Stimulated activated CD4-positive, alpha-beta T cell treated with anti-CD3 and anti-CD28 coated beads, Interleukin-15, amount 100 ng/mL, for 1 hour (primary cell): ENCODE measurements around the gene PLCD1.
"Not testable (repeated sequence)": the region's sequence is repeated elsewhere in the genome, so short reads cannot be mapped to it uniquely, and the experiment has no call there.

ENCODE experiments used
- DNase-seq, 2 donors: peaks; one replicate each; pipeline ENCODE4 v3.0.0-alpha.2; 2020; ENCODE audit warnings: low read depth in 1 of 2, low spot score in 1 of 2

Gene PLCD1

GRCh38 chr3:38029400-38030125 lies at the start of gene PLCD1:
PLCD1 (minus strand) TSS chr3:38029642; CDS start chr3:38029539, 103 bp downstream.
- DNase-seq = no peak

DNA sequence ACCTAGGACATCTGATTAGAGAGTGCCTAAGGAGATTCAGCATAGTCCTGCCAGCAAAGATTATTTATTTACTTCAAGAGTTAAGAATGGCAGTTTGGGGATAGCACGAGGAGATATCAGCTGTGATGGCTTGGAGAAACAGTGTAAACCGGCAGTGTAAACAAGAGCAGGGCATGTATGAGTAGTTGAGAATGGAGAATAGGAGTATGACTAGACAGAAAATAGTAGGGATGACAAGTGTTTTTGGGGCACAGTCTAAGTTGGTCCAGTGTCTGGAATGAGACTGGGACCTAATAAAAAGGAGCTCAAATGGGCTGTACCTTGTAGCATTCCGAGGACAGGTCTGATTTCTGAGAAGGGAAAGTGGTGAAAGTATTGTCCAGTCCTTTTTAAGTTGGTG lies 47.6 kb upstream of the PLCD1 start:
- not testable (repeated sequence) for DNase-seq

- DNase-seq = no peak
These were observed 40.6 kb upstream of the PLCD1 start for GRCh38 chr3:38070013-38070412.

DNA sequence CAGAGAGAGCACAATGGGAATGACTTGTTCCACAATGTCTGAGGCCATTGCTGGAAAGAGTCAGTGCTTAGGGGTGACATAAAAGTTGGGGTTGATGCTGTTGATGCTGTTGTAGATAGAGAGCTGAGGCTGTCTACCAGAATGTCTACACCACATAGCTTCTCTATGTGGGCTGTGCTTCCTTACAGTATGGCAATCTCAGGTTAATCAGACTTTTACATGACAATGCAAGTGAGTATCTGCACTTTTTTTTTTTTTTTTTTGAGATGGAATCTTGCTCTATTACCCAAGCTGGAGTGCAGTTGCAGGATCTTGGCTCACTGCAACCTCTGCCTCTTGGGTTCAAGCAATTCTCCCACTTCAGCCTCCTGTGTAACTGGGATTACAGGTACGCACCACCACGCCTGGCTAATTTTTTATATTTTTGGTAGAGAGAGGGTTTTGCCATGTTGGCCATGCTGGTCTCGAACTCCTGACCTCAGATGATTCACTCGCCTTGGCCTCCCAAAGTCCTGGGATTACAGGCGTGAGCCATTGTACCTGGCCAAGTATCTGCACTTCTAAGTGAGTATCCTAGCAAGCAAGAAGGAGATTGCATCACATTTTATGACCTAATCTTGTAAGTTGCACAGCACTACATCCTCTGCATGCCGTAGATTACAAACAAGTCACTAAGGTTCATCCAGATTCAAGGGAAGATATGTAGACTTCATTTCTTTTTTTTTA lies 38.2 kb upstream of the PLCD1 start:
- DNase-seq = no peak

DNA sequence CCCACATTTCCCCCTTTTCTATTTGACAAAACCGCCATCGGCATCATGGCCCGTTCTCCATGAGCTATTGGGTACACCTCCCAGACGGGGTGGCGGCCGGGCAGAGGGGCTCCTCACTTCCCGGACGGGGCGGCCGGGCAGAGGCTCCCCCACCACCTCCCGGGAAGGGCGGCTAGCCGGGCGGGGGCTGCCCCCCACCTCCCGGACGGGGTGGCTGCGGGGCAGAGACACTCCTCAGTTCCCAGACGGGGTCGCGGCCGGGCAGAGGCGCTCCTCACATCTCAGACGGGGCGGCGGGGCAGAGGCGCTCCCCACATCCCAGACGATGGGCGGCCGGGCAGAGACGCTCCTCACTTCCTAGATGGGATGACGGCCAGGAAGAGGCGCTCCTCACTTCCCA lies 35.0 kb upstream of the PLCD1 start:
- DNase-seq = not testable (repeated sequence)

DNA sequence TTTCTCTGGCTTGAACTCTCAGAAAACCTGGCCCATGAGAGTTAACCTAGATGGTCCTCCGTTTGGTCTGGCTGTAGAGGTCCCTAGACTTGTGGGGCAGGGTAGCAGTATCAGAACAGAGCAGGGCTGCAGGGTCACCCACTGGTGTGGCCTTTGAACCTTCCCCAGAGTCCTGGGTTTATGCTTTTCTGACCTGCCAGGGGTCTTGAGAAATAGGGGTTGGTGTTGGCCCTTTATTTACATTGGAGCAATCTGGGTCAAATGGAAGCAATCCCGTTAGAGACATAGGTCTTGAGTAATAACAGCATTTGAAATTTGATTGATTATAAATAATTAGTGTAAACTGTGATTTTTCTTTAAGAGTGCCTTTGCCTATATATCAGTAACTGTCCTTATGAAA lies 33.4 kb upstream of the PLCD1 start:
- no peak for DNase-seq

GRCh38 chr3:38059591-38059990 lies 30.1 kb upstream of the PLCD1 start:
- DNase-seq = no peak

GRCh38 chr3:38059148-38059547 lies 29.7 kb upstream of the PLCD1 start:
- DNase-seq = no peak

GRCh38 chr3:38054499-38055001 lies 25.1 kb upstream of the PLCD1 start:
- no peak for DNase-seq

DNA sequence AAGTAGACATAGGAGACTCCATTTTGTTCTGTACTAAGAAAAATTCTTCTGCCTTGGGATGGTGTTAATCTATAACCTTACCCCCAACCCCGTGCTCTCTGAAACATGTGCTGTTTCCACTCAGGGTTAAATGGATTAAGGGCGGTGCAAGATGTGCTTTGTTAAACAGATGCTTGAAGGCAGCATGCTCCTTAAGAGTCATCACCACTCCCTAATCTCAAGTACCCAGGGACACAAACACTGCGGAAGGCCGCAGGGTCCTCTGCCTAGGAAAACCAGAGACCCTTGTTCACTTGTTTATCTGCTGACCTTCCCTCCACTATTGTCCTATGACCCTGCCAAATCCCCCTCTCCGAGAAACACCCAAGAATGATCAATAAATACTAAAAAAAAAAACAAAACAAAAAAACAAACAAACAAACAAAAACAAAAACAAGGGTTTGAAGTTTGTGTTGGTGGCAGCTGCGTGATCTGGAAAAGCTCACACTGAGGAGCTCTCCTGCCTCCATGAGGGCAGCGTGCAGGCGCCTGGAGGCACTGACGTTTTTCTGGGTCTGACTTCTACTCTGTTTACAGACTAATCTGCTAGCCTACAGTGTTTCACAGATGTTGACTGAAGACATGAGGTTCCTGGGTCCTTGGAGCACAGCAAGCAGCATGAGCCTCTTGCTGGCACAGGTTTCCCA lies 24.5 kb upstream of the PLCD1 start:
- DNase-seq = not testable (repeated sequence)

- DNase-seq = not testable (repeated sequence)
These were observed 23.8 kb upstream of the PLCD1 start for GRCh38 chr3:38053286-38053685.

DNA sequence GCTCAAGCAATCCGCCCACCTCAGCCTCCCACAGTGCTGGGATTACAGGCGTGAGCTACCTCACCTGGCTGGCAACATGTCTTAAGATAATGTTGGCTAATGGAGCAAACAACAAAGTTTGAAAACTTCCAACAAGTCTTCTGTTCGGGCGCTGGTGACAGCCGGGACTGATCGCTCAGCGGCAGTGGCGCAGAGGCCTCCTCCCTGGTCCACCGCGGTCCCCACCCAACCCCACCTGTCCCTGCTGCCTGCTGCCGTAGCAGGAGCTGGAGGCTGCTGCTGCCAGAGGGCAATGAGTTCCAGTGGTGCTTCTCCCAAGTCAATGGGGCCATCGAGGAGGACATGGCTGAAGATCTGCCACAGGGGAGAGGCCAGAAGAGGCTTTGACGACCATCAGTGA lies 21.7 kb upstream of the PLCD1 start:
- no peak for DNase-seq

GRCh38 chr3:38049358-38050126 lies 20.1 kb upstream of the PLCD1 start:
- no peak for DNase-seq

DNA sequence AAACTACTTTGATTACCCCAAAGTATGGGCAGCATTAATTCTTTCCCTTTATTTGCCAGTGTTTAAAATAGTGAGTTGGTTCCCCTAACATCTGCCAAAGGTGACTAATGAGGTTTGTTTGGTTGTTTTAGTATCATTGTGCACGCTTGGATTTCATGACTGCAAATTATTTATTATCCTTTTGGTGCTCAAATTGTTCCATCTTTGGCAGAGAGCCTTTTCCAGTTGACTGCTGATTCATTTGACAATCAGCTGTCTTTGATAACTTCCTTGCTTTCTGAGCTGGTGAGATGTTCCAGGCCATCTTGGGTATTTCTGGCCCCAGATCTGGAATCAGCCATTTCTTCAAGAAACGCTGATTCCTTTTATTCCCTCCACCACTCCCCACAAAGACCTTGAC lies 18.5 kb upstream of the PLCD1 start:
- no peak for DNase-seq

DNA sequence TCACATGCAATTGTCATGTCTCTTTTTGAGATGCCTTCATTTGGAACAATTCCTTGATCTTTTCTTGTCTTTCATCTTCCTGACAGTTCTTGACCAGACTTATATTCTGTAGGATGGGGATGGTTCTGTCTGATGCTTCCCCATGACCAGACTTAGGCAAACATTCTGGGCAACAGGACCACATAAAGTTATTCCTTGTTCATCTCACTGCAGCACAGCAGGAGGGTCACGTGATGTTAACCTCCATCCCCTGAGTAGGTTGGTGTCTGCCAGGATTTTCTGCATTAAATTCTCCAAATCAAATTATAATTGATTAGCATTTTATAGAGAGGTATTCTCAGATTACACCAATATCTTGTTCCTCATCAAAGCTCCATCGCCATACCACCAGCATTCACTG lies 17.4 kb upstream of the PLCD1 start:
- DNase-seq = no peak

- DNase-seq = no peak
These were observed 16.6 kb upstream of the PLCD1 start for GRCh38 chr3:38046027-38046426.

DNA sequence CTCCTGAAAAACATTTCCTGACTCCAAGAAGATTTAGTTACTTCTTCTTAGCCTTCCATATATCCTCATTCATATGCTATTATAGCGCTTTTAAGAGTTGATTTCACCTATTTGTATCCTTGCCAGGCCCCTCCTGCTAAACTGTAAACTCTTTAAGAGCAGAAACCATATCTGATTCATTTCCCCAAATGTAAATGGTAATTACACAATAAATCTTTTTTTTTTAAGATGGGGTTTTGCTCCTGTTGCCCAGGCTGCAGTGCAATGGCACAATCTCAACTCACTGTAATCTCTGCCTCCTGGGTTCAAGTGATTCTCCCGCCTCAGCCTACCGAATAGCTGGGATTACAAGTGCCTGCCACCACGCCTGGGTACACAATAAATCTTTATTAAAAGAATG lies 14.0 kb upstream of the PLCD1 start:
- DNase-seq = no peak

DNA sequence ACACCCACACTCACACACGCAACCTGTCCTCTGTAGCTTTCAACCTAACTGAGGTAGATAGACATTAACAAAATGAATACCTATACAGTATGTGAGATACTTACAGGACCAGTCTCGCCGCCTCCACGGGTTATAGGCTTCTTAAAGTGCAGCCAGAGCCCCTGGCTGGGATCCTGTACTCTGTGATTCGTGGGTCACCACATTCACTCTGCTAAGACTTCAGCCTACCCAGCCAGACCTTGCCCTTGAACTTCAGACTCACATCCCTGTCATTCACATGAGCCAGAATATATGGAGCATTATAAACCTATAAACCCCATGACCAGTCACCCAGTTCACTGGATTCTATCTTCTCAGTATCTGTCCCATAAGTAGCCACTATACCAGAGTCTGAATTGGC lies 11.0 kb upstream of the PLCD1 start:
- no peak for DNase-seq

DNA sequence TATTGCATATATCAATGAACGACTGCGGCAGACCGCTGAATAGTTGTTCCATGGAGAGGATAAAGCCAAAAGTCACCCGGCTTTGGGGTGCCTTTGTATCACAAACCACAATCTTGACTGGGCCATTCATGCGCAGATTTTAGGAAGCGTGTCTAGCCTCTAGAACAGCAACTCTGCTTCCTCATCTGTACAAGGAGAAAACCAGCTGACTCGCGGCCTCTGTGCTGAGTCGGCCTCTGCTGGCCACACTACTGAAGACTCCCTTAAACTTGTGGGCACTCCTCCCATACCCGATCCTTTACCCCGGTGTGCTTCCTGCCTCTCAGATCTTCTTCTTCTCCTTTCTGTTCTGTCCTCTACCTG lies 10.4 kb upstream of the PLCD1 start:
- DNase-seq = no peak

GRCh38 chr3:38039101-38039898 lies 9.9 kb upstream of the PLCD1 start, which contains the start of gene DLEC1:
DLEC1 (plus strand) TSS chr3:38039208; CDS start chr3:38039226, 18 bp downstream.
- peak; percentile 41 to 67 for DNase-seq
